Fibroblast of skin of abdomen (primary cell): ENCODE data around the gene B4GALNT2.

Experiments
- DNase-seq: peaks from one replicate; pipeline ENCODE4 v3.0.0-alpha.2; 2013

B4GALNT2 gene

DNA sequence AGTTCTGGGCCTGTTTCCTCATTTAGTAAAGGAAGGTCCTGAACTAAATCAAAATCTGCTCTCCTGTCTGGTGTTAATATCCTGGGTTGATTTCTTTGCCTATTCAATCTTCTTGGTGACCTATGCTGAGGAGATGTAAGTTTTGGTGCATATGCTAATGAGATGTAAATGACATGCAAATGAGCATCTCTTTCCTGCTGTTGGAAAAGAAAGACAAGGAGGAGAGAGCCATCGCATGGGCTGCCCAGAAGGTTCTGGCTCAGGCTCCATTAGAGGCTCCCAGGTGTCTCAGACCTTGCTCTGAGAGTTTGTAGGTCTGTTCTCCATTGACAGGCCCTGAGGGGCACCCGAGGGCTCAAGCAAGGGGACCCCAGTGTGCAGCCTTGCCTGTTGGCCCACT, 81.3 kb downstream of the B4GALNT2 start:
- no peak for DNase-seq

DNA sequence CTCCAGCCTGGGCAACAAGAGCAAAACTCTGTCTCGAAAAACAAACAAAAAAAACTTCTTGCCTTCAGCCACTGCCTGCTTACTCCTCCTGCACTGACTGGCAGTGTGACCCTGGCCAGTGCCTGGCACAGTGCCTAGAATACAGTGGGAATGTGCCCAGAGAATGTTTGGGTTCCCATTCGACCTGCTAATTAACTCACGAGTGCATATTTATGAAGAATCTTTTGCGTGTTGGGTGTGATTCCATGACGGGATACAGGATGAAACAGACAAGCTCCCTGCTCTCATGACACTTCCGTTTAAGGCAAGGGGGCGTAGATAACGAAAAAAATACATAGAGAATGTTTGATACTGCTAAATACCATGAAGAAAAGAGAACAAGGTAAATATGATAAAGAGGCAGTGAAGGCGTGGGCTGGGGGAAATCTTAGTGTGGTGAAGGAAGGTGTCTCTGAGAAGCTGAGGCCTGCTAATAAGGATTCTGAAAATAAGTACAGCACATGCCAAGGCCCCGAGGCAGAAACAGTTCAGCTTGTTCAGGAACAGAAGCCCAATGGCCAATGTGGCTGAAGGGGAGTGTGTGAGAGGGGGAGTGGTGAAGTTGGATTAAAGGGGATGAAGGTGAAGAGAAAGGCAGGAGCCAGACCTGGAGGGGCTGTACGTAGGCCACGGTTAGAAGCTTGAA, 82.2 kb downstream of the B4GALNT2 start:
- DNase-seq = no peak

DNA sequence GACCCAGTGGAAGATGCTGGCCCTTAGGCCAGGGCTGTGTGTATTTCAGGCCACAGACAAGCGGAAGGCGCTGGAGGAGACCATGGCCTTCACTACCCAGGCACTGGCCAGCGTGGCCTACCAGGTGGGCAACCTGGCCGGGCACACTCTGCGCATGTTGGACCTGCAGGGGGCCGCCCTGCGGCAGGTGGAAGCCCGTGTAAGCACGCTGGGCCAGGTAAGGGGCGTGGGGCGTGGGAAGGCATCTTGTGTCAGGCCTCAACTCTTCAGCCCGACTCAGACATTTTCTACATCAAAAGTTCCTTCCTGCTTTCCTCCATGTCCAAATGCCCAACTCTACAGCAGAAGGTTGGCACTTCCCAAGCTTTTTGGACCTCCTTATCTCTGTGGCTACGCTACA, 83.9 kb downstream of the B4GALNT2 start:
- no peak for DNase-seq

DNA sequence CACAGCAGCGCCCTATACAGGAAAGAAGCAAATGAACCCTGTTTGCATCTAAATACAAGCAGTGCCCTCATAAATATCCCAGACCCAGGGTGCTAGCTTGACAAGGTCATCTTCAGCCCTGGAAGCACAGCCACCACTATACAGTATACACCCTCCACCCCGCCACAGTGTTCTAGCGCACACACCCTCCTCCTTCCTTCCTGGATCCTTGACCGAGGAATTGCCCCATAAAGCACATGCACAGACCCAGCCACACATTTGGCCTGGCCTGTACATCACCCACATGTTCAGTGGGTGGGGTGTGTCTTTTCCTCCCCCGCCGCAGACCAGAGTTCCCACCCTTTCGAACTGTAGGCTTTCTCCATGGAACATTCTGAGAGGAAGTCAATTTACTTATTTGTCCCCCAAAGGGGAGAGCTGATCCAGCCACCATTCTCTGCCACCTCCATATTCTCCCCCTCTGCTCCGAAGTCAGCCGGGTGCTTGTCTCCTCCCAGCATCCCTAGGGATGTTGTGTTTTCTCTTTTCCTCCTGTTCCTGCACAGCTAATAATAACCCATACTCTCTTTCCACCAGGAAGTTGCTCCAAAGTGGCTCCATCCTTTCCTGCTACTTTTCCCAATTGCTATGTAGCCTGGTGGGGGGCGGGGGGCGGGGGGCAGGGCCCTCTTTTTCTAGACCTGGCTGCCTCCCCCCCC, 84.5 kb downstream of the B4GALNT2 start:
- no peak for DNase-seq

DNA sequence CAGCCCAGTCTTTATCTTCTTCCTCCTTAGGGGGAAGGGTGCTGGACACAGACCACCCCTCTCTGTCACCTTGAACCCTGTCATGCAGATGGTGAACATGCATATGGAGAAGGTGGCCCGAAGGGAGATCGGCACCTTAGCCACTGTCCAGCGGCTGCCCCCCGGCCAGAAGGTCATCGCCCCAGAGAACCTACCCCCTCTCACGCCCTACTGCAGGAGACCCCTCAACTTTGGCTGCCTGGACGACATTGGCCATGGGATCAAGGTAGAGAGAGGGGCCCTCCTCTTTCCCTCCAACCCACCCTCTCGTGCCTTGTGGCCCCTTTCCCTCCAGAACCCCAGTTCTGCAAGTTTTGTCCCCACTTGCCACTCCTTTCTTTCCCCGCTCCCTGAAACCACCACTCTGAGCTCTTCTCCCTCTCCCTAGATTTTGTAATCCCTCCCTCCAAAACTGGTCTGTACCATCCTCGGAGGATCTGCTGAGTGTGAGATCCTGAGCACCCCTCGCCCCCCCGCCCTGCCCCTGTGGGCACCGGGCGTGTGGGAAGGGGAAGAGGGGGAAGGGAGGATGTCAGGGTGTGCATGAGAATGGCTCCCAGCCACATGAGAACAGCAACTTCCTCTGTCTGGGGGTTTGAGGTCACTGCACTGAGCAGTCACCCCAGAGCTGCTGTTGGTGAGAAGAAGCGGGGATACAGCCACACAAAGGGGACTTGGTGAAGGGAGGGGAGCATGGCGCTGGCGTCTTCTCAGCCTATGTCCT, 85.3 kb downstream of the B4GALNT2 start:
- DNase-seq = no peak

DNA sequence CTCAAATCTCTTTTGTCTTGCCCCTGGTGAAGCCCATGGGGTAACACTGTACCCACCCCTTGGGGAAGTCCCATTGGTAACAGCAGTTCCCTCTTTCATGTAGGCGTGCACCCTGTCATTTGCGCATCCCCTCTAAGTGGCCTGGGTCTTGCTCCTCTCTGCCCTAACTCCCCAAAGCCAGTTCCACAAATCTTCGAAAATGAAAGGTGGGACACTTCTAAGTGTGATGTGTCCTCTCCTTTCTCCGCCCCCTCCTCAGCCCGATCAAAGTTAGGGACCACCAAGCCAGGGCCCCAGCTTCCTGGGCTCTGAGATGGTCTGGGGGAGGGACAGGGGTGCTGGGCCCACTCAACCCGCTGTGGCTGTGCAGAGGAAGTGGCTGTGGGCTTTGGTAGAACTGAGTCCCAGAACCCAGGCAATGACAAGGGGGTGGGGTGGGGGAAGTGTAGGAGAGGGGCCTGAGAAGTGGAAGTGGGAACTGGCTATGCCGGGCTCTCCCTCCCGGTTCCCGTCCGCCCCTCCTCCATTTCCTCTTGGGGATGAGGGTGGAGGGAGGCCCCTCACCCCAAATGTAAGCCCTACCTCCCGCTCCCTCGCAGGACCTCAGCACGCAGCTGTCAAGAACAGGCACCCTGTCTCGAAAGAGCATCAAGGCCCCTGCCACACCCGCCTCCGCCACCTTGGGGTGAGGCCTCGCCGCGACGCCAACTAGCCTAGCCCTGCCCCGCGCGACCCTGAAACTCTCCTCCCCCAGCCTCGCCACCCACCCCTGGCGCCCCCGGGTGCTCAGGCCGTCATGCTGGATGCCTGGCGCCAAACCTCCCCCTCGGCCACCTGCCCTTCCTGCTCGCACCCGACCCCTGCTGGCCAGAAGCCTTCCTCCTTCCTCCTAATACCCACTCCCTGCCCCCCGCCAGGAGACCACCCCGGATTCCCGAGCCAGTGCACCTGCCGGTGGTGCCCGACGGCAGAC, 86.7 kb downstream of the B4GALNT2 start:
- no peak for DNase-seq

DNA sequence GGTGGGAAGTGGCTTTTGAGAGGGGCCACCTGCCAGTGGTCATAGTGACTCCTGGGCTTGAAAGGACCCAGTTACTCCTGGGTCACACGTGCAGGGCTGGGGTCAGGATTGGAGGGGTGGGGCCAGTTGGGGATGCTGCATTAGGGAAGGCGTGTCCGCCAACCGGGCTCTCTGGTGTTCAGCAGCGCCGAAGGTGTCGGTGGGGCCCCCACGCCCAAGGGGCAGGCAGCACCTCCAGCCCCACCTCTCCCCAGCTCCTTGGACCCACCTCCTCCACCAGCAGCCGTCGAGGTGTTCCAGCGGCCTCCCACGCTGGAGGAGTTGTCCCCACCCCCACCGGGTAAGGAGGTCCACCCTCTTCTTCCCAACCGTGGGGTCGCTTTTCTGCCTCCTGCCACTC, 87.4 kb downstream of the B4GALNT2 start:
- DNase-seq = no peak

DNA sequence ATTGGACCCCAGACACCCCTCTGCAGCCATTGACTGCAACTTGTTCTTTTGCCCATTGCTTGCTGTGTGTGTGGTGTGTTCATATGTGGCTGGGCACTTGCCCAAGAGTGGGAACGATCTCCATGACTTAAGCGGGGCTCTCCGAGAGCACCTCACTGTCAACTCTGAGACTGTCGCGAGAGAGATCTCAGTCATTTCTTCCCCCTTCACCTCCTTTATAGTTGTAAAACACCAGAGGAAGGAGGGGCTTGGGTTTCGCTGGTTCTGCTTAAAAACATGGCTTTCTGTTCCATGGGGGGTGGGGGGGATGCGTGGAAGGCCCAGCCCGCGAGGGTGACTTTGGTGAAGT, 90.6 kb downstream of the B4GALNT2 start:
- DNase-seq = no peak

DNA sequence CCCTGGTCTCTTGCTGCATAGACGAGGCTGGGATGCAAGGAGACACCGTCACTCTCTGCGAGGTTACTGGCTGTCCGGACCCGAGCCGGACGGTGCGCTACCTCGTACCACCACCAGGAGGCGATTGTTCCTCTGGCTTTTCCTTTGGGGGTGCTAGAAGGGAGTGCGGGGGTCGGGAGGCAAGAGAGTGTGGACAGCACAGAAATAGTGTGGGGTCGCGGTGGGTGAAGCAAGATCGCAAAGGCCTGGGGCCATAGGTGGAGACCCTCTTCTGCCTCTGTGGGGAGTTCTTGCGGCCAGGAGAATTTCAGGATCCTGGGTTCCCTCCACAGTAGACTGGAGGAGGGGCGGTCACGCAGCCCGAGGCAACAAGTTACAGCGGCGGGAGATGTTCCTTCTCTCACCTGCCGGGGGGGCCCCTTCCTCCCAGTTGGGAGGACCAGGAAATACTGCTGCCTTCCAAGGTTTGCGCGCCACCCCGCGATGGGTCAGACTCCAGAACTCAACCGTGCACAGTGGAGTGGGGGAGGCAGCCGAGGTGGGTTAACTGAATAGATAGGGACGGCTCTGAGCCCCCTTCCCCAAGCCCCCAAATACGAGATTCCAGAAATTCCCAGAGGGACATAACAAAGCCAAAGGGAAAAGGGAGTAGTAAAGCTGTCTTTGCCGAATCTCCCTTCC, 91.1 kb downstream of the B4GALNT2 start:
- DNase-seq = peak; percentile 14

DNA sequence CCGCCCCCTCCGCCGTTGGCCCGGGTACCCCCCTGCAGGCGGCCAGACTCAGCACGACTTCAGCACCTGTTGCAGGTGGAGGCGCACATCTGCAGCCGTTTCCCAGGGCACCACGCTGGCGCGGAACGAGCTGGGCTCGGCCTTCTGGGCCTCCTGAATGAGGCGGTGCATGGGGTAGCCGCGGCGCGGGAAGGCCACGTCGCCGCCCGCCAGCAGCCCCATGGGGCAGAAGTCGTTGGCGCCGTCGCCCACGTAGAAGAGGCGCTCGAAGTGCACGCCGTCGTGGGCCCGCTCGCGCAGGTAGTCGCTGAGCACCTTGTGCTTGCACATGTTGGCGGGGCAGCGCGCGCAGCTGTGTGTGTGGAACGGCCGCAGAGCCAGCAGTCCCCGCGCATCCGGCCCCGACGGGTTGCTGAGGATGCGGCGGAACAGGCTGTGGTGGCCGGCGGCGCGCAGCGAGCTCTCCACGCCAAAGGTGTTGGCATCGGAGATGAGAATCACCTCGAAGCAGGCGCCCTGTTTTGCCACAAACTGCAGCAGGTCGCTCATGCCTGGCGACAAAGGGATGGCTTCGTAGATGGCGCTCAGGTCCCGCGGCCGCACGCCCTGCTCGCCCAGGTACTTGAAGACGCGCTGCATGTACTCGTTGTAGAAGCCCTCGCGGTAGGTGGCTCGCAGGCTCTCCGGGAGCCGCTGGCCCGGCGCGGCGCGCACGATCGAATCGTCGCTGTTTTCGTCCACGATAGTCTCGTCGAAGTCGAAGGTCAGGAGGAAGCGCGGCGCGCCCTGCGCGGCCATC, 91.8 kb downstream of the B4GALNT2 start:
- no peak for DNase-seq

DNA sequence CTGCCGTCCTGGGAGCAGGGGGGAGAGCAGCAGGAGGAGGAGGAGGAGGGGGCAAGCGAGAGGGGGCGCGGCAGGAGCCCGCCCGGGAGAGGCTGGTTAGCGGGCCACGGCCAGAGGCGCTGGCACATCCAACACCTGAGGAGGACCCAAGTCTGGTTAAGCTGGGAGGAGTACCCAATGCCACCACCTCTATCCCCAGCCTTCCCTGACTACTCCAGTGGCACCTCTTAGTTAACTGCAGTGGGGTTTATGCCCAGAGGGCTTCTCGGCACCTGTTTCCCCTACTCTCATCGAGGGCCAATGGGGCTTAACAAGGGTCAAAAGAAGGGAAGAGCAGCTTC, 92.4 kb downstream of the B4GALNT2 start:
- no peak for DNase-seq

DNA sequence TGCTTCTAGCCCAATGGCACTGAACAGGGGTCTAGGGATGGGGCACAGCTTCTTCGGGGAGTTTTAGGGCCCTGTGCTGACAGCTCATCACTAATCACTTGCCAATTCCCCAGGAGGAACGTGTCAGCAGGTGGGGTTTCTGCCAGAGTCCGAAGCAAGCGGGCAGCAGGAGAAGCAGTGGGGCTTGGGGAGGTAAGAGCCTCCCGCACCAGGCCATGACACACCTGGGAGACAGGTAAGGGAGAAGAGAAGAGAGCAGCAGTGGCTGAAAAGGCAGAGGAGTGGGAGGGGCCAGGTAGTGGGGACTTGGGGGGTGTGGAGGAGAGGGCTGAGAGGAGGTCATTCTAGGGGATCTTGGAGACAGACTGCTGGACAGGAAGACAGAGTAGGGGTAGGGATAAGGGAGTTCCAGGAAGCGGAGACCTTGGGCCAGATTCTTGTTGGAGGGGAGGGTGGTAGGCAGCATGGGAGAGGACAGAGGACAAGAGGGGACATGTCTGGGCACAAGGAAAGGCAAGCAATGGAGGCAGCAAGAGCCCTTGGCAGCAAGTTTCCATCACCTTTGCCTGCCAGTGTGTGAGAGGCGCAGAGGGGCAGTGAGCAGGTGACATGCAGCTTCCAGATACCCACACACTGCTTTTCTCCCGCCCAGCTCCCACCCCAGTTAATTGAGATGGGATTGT, 93.1 kb downstream of the B4GALNT2 start:
- DNase-seq = no peak
